Heart left ventricle (tissue), 13 donors: ENCODE measurements around the gene HNRNPCL4.
"Not testable (repeated sequence)": the region's sequence is repeated elsewhere in the genome, so short reads cannot be mapped to it uniquely, and the experiment has no call there.

ENCODE experiments used
- POLR2A ChIP-seq, 2 donors: fragments of 450-650 bp; IDR thresholded peaks; one replicate each; pipeline ENCODE4 v1.6.1; 2017; ENCODE audit warnings: antibody characterized with exemption in 2 of 2, mild to moderate bottlenecking in 2 of 2, moderate library complexity in 2 of 2
- TF ChIP-seq, protein P1 (sequence below), 12 donors: fragments of 200-600 bp; sonication (generic) in 4 of 12; IDR thresholded peaks; one replicate each; pipeline versions ENCODE4 v1.5.0 to v1.8.0; 2018 to 2022; ENCODE audit warnings: antibody characterized with exemption in 12 of 12, mild to moderate bottlenecking in 5 of 12
- donor health status: ischemic (EF 13 %, LVEDD 7.1; RV severe dilation, severe dysfunction).
- donor health status: DM: no; HTN: yes; CAD: no.
- donor health status: DM: no; HTN: no; CAD: no.
- donor health status: ischemic (EF 25% LVEDD 6.9; RV normal size, moderate dysfunction).
- donor health status: ischemic (EF 25% LVEDD 5.7; RV mildly dilated, moderate dysfunction).
- donor health status: ischemic (EF 35%, LVEDD 5.7; RV mildly dilated, moderate dysfunction).
- donor health status: nonischemic (EF 11% LVEDD 7.7; RV severe dilation, severe dysfunction).
- donor health status: DM: yes; HTN: yes; CAD: no.
- donor health status: PGD.
- donor health status: ischemic (EF 29% LVEDD 5.4; RV normal size, mild dysfunction).
- donor health status: nonischemic (EF 23%, LVEDD 6.1; RV moderate dilation, normal function).

DNA sequence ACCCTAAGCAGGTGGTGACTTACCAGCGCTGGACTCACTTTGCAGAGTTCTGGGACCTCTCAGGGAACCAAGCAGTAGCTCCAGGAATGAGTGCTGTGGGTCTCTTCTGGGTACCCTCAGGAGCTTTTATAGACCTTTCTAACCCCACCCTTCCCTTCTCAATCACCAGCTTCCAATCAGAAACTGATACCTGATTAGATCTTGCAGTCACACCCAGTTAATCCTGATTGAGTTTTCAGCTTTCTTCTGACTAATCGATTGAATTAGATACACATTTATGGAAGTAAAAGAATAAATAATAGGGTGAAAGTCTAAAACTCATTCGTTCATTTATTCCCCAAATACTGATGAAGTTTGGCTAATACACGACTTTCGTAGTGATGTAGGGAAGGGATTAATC lies 35.9 kb upstream of the HNRNPCL4 start, which contains the start of gene PRAMEF13:
- not testable (repeated sequence) for TF ChIP-seq POLR2A (IDR thresholded peaks at IDR 0.05)
- TF ChIP-seq, protein P1, sequence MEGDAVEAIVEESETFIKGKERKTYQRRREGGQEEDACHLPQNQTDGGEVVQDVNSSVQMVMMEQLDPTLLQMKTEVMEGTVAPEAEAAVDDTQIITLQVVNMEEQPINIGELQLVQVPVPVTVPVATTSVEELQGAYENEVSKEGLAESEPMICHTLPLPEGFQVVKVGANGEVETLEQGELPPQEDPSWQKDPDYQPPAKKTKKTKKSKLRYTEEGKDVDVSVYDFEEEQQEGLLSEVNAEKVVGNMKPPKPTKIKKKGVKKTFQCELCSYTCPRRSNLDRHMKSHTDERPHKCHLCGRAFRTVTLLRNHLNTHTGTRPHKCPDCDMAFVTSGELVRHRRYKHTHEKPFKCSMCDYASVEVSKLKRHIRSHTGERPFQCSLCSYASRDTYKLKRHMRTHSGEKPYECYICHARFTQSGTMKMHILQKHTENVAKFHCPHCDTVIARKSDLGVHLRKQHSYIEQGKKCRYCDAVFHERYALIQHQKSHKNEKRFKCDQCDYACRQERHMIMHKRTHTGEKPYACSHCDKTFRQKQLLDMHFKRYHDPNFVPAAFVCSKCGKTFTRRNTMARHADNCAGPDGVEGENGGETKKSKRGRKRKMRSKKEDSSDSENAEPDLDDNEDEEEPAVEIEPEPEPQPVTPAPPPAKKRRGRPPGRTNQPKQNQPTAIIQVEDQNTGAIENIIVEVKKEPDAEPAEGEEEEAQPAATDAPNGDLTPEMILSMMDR (IDR thresholded peaks at IDR 0.05): not testable (repeated sequence)
